SJCRH30 (cell line): ENCODE results near the gene BCL2L13. TPM values are rescaled to one million over a fixed set of nuclear protein-coding genes. Genes with fewer than 3 reads are reported as not detected.
A peak's percentile ranks its signal among the peaks of the same experiment; 100 is the strongest.
"Not testable (repeated sequence)": the region's sequence is repeated elsewhere in the genome, so short reads cannot be mapped to it uniquely, and the experiment has no call there.

Source experiments
- DNase-seq, 2 experiments: peaks; one replicate each; pipeline ENCODE4 v3.0.0-alpha.2; 2015 to 2020
- H3K27ac ChIP-seq: fragments of 250-450 bp; sonication (Bioruptor Pico); 2 replicates; pipeline ENCODE4 v1.5.1; 2020; ENCODE audit warnings: mild to moderate bottlenecking, moderate library complexity
- H3K27me3 ChIP-seq: fragments of 250-450 bp; sonication (Bioruptor Pico); 2 replicates; pipeline ENCODE4 v1.5.1; 2020; ENCODE audit warnings: mild to moderate bottlenecking, moderate library complexity
- H3K36me3 ChIP-seq: fragments of 250-450 bp; sonication (Bioruptor Pico); 2 replicates; pipeline ENCODE4 v1.5.1; 2020; ENCODE audit warnings: mild to moderate bottlenecking, moderate library complexity
- H3K4me1 ChIP-seq: fragments of 250-450 bp; sonication (Bioruptor Pico); 2 replicates; pipeline ENCODE4 v1.5.1; 2020; ENCODE audit warnings: mild to moderate bottlenecking, moderate library complexity
- H3K4me3 ChIP-seq: fragments of 250-450 bp; sonication (Bioruptor Pico); 2 replicates; pipeline ENCODE4 v1.5.1; 2020; ENCODE audit warnings: mild to moderate bottlenecking, moderate library complexity
- H3K9me3 ChIP-seq: fragments of 250-450 bp; sonication (Bioruptor Pico); replicated peaks from 2 replicates; pipeline ENCODE4 v1.5.1; 2020; ENCODE audit warnings: mild to moderate bottlenecking, moderate library complexity
- total RNA-seq: library from RNA; depleted of rRNA; stranded (reverse); fragments of >200 nt; shearing (Covaris generic); gene quantifications from 2 replicates; pipeline ENCODE4 v1.2.3, GENCODE V29; 2014

The BCL2L13 gene
- total RNA-seq, 1 experiment from 2014 or later: 52.4 TPM

DNA sequence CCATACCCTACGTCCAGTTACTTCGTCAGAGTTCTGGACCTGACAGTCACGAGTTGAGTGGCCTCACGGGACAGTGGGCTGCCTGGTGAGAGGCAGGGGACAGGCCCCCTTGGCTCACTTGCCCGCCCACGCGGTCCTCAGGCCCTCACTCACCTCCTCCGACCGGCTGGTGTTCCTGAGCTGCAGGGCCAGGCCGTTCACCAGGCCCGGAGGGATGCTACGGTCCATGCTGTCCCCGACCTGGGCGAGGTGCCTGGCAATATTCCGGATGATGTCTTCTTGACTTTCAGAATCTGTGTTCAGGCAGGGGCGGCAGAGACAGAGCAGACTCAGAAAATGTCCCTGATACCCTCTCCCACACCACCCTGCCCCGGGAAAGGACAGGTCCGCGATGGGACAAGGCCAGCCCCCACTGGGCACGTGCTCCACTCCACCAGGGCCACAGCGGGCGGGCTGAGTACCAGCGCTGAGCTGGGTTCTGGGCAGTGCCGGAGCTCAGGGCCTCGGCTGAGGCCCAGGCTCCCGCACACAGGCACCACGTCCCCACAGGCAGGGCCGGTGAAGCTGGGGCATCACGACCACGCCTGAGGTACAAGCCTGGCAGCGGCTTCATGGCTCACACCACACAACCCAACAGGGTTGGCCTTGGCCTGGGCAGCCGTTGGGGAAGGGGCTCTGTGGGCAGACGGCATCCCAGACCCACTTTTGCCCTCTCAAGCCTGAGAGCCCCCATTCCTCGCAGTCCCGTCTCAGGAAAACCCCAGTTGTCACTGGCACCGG is 100.8 kb downstream of the BCL2L13 start:
- Histone ChIP-seq H3K4me1 (no peaks in the 10 kb centered on the region), H3K36me3 (peaks cover 15% of the 10 kb centered on the region), H3K9me3 (no peaks in the 10 kb centered on the region), H3K27ac (no peak overlapping the region), H3K27me3 (no peaks in the 10 kb centered on the region), H3K4me3 (no peak overlapping the region)
- DNase-seq: no peak

DNA sequence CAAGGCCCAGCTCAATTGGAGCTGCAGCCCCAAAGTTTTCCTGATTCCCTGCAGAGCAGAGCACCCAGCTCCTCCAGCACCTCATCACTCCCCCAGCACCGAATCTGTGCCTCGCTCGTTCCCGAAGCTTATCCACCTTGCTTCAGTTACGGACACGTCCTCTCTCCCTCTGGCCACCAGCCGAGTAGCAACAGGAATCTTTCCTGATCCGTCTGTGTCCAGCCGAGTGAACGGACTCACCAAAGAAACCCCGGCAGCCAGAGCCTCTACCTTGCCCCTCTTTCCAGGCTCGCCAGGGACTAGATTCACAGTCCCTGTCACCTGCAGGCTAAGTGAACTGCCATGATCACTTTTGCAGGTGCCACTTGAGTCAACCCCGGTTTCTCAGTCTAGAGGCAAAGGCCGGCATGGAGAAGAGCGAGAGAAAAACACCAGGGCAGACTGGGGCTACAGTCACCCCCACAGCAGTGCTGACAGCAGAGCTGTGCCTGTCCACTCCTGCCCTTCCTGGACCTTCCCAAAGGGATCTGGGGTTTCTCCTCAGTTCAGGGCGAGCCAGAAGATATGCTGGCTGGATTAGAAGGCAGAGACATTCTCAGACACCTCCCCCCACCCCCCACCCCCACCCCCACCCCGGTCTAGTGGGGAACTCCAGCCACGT is 103.4 kb downstream of the BCL2L13 start:
- no peaks in the 10 kb centered on the region for H3K27me3 ChIP-seq
- no peaks in the 10 kb centered on the region for H3K4me1 ChIP-seq
- peaks cover 7% of the 10 kb centered on the region; the same call in 1 of the 2 replicates for H3K36me3 ChIP-seq
- H3K9me3 ChIP-seq: no peaks in the 10 kb centered on the region
- DNase-seq: no peak
- no peak overlapping the region for H3K4me3 ChIP-seq
- no peak overlapping the region for H3K27ac ChIP-seq

- H3K27ac ChIP-seq: no peak overlapping the region
- no peaks in the 10 kb centered on the region for H3K4me1 ChIP-seq
- H3K36me3 ChIP-seq: peaks cover 7% of the 10 kb centered on the region; the same call in 1 of the 2 replicates
- H3K27me3 ChIP-seq: no peaks in the 10 kb centered on the region
- no peaks in the 10 kb centered on the region for H3K9me3 ChIP-seq
- no peak overlapping the region for H3K4me3 ChIP-seq
- peak; percentile 69 to 87 for DNase-seq
These were observed 104.0 kb downstream of the BCL2L13 start for GRCh38 chr22:17742527-17742902.

- Histone ChIP-seq H3K4me3 (no peak overlapping the region), H3K27ac (no peak overlapping the region), H3K36me3 (0 out of 2 replicates have a peak, but pooled peaks cover 1% of the 10 kb centered on the region), H3K27me3 (no peaks in the 10 kb centered on the region), H3K9me3 (no peaks in the 10 kb centered on the region), H3K4me1 (no peaks in the 10 kb centered on the region)
- DNase-seq: no peak
These were observed 105.3 kb downstream of the BCL2L13 start for GRCh38 chr22:17743661-17744411.

- no peaks in the 10 kb centered on the region for H3K4me1 ChIP-seq
- no peak for DNase-seq
- no peaks in the 10 kb centered on the region for H3K27me3 ChIP-seq
- H3K4me3 ChIP-seq: no peak overlapping the region
- H3K27ac ChIP-seq: no peak overlapping the region
- H3K9me3 ChIP-seq: no peaks in the 10 kb centered on the region
- no peaks in the 10 kb centered on the region for H3K36me3 ChIP-seq
These were observed 105.9 kb downstream of the BCL2L13 start for GRCh38 chr22:17744430-17744829.

- no peaks in the 10 kb centered on the region for H3K9me3 ChIP-seq
- no peak overlapping the region for H3K27ac ChIP-seq
- H3K4me1 ChIP-seq: no peaks in the 10 kb centered on the region
- no peaks in the 10 kb centered on the region for H3K27me3 ChIP-seq
- no peaks in the 10 kb centered on the region for H3K36me3 ChIP-seq
- no peak for DNase-seq
- H3K4me3 ChIP-seq: no peak overlapping the region
These were observed 108.4 kb downstream of the BCL2L13 start for GRCh38 chr22:17746916-17747315.

DNA sequence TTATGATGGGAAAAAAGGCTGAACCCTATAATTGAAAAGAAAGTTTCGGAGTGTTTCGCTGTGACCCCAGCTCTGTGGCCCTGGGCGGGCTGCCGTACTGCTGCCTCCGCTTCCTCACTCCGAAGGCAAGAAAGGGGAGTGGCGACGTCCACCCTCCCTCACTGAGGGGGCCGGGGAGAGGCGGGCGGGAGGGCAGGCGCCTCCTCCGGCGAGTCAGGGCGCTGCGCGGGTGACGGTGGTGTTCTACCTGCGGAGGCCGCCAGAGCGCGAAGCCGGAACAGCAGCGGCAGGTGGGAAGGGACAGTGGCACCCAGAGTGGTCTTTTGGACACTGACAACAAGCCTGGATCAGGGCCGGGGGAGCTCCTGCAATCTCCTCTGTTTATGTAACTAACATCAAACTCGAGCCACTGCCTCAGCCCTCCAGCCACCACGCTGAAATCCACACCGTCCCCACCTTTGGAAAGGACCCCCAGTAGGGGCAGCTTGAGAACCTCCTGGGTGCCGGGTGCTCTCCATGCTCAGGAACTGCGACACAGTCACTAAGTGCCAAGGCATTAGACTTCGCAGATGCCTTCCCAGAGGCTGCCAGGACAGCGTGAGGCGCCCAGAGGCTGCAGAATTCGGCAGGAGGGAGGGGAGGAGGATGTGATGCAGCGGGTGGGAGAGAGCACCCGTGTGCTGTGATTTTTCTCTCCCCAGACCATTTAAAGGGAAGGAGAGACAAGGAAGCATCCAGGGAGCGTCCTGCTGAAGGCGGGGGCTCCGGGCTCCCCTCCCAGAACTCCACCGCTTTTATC is 110.2 kb downstream of the BCL2L13 start:
- Histone ChIP-seq H3K4me3 (no peak overlapping the region), H3K9me3 (no peaks in the 10 kb centered on the region), H3K36me3 (no peaks in the 10 kb centered on the region), H3K27me3 (no peaks in the 10 kb centered on the region), H3K27ac (no peak overlapping the region), H3K4me1 (no peaks in the 10 kb centered on the region)
- DNase-seq: no peak

- no peaks in the 10 kb centered on the region for H3K4me1 ChIP-seq
- no peak overlapping the region for H3K4me3 ChIP-seq
- H3K9me3 ChIP-seq: no peaks in the 10 kb centered on the region
- no peak for DNase-seq
- no peaks in the 10 kb centered on the region for H3K36me3 ChIP-seq
- no peaks in the 10 kb centered on the region for H3K27me3 ChIP-seq
- H3K27ac ChIP-seq: no peak overlapping the region
These were observed 111.2 kb downstream of the BCL2L13 start for GRCh38 chr22:17749605-17750395.

GRCh38 chr22:17751596-17751995 is 113.0 kb downstream of the BCL2L13 start:
- Histone ChIP-seq H3K4me1 (no peaks in the 10 kb centered on the region), H3K4me3 (no peak overlapping the region), H3K27ac (no peak overlapping the region), H3K36me3 (no peaks in the 10 kb centered on the region), H3K27me3 (no peaks in the 10 kb centered on the region), H3K9me3 (no peaks in the 10 kb centered on the region)
- no peak for DNase-seq

DNA sequence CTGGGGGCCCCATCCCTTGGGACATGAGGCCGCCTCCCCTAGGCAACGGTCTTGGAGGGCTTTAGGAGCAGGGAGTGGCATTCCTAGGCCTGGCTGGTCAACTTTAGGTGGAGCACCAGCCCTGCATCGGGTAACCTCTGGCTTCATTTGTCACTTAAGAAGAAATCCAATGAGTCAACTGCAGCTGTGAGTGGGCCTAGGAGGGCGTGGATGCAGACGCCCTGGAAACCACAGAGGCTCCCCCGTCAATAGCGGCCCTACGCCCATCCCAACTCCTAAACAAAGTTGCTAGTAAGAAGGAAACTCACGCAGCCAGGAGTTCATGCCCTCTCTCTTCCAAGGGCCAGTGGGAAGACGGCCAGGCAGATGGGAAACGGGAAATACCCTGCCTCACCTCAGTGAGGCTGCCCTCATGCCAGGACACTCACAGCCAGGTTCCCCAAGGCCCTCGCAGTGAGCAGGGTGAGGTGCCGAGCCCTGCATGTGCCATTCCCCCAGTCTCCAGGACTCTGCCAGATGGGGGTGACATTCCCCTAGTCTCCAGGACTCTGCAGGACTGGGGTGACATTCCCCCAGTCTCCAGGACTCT is 114.9 kb downstream of the BCL2L13 start:
- Histone ChIP-seq H3K36me3 (no peaks in the 10 kb centered on the region), H3K27me3 (no peaks in the 10 kb centered on the region), H3K4me3 (no peak overlapping the region), H3K27ac (no peak overlapping the region), H3K9me3 (no peaks in the 10 kb centered on the region), H3K4me1 (no peaks in the 10 kb centered on the region)
- no peak for DNase-seq

- no peak overlapping the region for H3K4me3 ChIP-seq
- H3K27me3 ChIP-seq: no peaks in the 10 kb centered on the region
- no peak for DNase-seq
- no peaks in the 10 kb centered on the region for H3K4me1 ChIP-seq
- no peaks in the 10 kb centered on the region for H3K9me3 ChIP-seq
- no peaks in the 10 kb centered on the region for H3K36me3 ChIP-seq
- H3K27ac ChIP-seq: no peak overlapping the region
These were observed 115.8 kb downstream of the BCL2L13 start for GRCh38 chr22:17754233-17754925.

DNA sequence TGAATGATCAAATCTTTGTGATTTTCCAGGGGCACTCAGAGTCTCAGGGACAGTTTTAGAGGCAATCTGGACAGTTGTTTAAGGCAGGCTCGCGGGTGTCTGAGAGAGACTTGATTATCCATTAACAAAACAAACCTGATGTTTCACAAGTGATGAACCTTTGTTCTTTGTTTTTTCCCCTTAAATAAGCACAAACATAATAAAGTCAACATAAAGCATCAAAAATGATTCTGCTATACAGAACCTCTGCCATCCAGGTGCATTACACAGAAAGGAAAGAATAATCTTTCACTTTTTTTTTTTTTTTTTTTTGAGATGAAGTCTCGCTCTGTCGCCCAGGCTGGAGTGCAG is 122.6 kb downstream of the BCL2L13 start:
- no peak overlapping the region for H3K27ac ChIP-seq
- H3K27me3 ChIP-seq: no peaks in the 10 kb centered on the region
- H3K4me1 ChIP-seq: no peaks in the 10 kb centered on the region
- H3K4me3 ChIP-seq: no peak overlapping the region
- no peaks in the 10 kb centered on the region for H3K36me3 ChIP-seq
- H3K9me3 ChIP-seq: no peaks in the 10 kb centered on the region
- no peak for DNase-seq

DNA sequence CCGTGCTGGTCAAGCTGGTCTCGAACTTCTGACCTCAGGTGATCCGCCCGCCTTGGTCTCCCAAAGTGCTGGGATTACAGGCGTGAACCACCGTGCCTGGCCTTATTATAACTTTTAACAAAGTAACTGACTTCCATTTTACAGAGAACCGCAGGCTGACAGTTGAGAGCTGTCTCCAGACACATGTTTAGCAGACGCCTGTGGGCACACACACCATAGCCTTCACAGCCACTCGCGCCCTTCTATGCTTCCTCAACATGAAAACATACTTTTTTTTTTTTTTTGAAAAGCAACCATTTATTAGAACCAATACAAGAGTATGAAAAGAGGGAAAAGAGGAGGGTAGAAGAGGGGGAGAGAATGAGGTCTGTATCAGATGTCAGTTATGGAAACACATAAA is 124.9 kb downstream of the BCL2L13 start:
- H3K9me3 ChIP-seq: not testable (repeated sequence)

More for the DNA sequence above, 124.9 kb downstream of the BCL2L13 start:
- H3K4me1 ChIP-seq, H3K27ac ChIP-seq, H3K27me3 ChIP-seq, H3K4me3 ChIP-seq, H3K36me3 ChIP-seq, DNase-seq: not testable (repeated sequence)
